HG03571 (cell line): ENCODE results near the gene ACP3.

ENCODE experiments used
- ATAC-seq: cut with Tn5 transposase; IDR thresholded peaks from one replicate; pipeline ENCODE4 v1.9.1; 2021; ENCODE audit not compliant: unreplicated experiment

Gene ACP3

GRCh38 chr3:132315851-132316250 is 1.4 kb upstream of the ACP3 start:
- ATAC-seq = no peak

GRCh38 chr3:132318451-132318850 is 1.2 kb downstream of the ACP3 start:
- no peak for ATAC-seq

- ATAC-seq = no peak
Observed at GRCh38 chr3:132321304-132321703, 4.1 kb downstream of the ACP3 start.

- no peak for ATAC-seq
Observed at GRCh38 chr3:132325103-132325606, 7.9 kb downstream of the ACP3 start.

DNA sequence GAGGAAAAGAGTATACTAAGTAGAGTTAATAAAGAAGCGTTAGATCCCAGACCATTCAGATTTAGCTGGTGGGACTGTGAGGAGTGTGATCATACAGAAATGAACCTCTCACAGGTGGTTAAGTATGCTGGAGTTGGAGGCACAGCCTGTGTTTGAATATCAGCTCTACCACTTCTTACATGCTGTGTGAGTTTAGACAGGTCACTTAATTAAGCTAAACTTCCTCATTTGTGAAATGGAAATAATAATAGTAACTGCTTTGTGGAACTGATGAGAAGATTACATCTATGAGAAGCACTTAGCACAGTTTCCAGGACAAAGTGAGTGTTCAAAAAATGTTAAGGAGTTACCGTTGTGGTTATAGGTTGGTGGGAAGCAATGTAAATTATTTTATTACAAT is 8.4 kb downstream of the ACP3 start:
- ATAC-seq = no peak

- no peak for ATAC-seq
Observed at GRCh38 chr3:132326251-132326650, 9.0 kb downstream of the ACP3 start.

DNA sequence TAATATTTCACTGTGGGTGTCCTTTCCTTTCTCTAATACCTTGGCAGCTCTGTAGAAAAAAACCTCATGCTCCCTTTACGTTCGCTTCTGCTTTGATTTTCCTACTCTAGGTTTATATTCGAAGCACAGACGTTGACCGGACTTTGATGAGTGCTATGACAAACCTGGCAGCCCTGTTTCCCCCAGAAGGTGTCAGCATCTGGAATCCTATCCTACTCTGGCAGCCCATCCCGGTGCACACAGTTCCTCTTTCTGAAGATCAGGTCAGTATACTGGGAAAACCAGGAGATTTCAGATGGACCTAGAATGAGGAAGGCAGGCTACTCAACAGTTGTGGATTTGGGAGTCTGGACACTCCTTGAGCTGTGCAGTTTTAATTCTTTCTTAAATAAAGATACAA is 14.9 kb downstream of the ACP3 start:
- ATAC-seq = no peak

DNA sequence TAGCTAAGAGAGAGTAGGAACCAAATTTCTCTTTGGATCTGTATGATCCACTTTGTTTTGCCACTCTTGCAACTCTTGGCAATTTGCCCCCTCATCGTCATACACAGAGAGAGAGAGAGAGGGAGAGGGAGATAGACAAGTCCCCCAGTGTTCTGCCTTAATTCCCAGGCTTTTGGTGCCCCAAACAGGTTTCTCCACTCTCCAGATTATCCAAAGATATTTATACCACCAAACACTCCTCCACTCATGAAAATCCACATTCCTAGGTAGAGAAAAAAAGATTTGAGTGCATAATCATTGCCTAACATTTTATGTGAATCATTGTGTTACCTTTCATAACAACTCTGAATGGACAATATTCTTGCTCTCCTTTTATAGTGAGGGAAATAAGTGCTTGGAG is 15.3 kb downstream of the ACP3 start:
- ATAC-seq = no peak

- ATAC-seq = no peak
Observed at GRCh38 chr3:132341746-132342145, 24.5 kb downstream of the ACP3 start.

- ATAC-seq = no peak
Observed at GRCh38 chr3:132342183-132342582, 25.0 kb downstream of the ACP3 start.

- ATAC-seq = no peak
Observed at GRCh38 chr3:132342610-132343009, 25.4 kb downstream of the ACP3 start.

DNA sequence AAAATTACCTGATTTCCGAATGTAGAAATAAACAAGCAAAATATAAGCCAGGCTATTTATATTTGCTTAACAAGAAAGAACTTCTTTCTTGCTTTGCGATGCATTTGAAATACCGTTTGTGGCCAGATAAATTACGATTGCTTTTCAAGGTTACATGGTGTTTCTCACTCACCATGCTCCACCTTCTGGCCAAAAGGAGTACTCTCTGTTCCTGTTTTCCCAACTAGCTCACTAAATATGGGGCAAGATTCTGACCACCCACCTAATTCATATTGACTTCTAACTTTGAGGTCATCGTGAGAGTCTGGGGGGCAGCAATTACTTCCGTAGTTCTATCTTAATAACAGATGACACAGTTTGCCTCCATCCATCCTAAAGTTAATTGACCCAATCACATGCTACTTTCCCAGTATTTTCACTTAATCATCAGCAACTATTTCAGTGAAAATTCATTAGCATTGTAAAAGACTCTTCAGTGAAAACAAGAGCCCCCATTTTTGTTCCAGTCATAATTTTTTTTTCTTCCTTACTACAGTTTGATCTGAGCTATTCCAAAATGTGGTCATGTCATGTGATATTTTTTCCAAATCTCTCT is 25.9 kb downstream of the ACP3 start:
- no peak for ATAC-seq

DNA sequence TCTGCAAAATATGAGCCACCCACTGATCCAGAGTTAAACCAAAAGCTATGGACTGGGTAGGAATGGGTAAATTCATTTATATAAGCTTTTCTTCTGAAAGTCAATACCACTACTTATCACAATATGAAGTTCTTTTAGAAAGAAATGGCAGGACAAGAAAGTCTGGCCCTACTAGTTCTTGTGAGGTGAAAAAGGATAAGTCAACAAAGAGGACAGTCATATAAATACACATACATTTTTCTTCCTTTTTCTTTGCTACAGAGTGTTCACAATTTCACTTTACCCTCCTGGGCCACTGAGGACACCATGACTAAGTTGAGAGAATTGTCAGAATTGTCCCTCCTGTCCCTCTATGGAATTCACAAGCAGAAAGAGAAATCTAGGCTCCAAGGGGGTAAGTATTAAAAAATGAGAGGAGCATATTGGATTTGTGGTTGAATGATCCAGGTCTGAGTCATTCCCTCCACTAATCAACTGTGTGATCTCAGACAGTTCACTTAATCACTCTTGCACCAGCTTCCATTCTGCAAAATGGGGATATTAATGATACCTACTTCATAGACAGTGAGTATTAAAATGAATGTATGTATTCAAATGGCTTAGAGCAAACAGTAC is 27.6 kb downstream of the ACP3 start:
- no peak for ATAC-seq

DNA sequence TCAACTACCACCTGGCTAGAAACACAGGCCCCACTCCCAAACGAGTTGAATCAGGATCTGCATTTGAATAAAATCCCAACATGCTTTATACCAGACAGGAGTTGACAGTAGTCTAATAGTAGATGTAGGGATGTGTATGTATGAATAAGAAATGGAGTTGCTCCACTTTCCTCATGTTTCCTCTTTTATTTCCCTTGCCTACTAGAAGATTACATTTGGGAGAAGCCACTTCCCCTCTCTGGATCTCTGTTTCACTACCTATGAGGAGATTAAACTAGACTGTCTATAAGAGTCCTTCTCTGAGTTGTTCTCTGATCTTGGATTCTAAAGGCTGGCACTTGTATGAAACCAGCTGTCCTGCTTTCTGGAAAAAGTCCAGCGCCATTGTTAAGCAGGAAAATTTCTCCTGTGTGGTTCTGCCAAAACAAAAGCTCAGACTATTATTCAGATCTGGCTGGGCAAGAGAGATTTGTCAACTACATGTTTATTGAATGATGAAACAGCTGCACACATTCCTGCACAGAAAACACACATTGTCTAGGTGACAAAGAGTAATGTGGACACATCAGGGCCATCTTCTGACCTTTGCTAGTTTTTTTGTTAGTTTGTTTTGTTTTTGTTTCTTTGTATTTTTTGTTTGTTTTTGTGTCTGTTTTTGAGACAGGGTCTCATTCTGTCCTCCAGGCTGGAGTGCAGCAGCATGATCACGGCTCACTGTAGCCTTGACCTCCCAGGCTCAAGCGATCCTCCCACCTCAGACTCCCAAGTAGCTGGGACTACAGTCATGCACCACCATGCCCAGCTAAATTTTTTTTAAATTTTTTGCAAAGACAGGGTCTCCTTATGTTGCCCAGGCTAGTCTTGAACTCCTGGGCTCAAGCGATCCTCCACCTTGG is 29.9 kb downstream of the ACP3 start:
- no peak for ATAC-seq

DNA sequence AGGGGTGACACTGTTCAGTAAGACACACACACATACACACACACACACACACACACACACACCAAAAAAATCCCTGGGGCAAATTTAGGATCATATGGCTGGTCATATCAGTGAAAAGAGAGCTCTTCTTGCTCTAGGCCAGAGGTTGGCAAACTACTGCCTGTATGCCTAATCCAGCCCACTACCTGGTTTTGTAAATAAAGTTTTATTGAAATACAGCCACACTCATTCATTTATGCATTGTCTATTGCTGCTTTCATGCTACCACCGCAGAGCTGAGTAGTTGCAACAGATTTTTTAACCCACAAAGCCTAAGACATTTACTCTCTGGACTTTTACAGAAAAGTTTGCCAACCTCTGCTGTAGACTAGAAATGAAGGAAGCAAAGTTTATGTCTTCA is 30.6 kb downstream of the ACP3 start:
- no peak for ATAC-seq

DNA sequence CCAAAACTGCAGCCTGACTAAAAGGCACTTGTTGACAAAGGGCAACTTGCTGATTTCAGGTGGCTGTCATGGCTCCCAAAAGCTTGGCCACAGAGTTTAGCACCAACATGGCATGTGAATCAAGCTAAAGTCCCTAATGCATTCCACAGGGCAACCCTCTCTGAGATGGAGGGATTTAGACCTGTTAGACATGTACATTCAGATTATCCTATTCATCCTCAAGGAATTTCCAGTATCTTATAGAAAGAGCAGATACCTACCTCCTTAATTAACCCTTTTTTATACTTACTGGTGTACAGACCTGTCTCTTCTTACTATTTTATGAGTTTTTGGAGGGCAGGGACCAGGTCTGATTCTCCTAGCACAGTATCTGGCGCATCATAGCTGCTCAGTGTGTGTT is 31.3 kb downstream of the ACP3 start:
- ATAC-seq = no peak

- no peak for ATAC-seq
Observed at GRCh38 chr3:132350814-132351213, 33.6 kb downstream of the ACP3 start.

GRCh38 chr3:132351222-132351806 is 34.1 kb downstream of the ACP3 start:
- ATAC-seq = no peak

DNA sequence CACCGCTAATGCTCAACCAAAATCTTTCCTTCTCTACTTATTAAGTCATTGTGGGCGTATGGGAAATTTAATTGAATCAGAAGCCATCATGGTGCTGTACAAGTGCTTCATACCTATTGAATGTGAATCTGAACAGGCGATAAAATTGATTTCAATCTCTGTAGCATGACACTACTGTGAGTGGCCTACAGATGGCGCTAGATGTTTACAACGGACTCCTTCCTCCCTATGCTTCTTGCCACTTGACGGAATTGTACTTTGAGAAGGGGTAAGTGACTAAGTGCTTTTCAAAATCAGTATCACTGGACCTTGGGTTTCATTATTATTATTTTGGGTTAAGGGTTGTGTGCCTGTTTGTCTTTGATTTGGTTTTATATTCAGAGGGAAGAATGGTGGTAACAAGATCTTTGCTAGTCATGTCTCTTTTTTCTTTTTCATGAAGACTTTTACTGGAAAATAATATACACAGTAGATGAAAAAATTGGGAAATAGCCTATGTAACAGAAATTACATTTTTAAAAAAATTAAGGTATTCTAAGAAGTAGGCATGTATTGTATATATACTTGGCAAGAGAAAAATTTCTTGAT is 35.4 kb downstream of the ACP3 start:
- peak; percentile 68 for ATAC-seq

GRCh38 chr3:132354916-132355702 is 37.9 kb downstream of the ACP3 start:
- ATAC-seq = no peak
